HG03469 (cell line): Measurements from ENCODE around the gene PTPRN2.

ENCODE experiments used
- ATAC-seq: cut with Tn5 transposase; IDR thresholded peaks from one replicate; pipeline ENCODE4 v1.9.1; 2021; ENCODE audit warnings: mild to moderate bottlenecking, moderate library complexity, moderate number of reproducible peaks; ENCODE audit not compliant: unreplicated experiment

Gene PTPRN2

DNA sequence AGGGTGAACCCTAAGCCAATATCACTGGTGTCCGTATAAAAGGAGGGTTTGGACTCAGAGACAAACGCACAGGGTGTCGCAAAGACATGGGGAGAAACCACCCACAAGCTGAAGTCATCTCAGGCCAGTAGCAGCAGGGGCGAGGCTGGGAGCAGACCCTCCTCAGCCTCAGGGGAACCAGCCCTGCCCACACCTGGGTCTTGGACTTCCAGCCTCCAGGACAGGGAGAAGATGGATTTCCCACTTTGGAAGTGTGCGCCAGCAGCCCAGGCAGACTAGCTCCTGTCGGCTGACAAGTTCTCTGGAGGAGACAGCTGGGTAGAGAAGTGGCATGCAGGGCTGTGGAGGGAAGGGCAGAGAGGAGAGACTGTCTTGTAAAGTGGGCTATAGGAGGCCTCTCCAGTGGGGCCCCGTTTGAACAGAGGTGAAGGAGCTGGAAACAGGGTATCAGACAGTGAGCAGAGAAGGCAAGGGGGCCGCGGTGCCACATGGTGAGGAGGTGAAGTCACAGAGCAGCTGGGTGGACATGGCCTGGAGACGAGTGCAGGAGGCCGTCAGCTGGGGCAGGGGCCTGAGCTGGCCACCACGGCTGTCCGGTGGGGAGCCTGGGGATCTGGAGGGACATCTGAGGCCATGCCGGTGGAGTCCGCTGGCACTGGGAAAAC lies 475.6 kb downstream of the PTPRN2 start:
- ATAC-seq = no peak

DNA sequence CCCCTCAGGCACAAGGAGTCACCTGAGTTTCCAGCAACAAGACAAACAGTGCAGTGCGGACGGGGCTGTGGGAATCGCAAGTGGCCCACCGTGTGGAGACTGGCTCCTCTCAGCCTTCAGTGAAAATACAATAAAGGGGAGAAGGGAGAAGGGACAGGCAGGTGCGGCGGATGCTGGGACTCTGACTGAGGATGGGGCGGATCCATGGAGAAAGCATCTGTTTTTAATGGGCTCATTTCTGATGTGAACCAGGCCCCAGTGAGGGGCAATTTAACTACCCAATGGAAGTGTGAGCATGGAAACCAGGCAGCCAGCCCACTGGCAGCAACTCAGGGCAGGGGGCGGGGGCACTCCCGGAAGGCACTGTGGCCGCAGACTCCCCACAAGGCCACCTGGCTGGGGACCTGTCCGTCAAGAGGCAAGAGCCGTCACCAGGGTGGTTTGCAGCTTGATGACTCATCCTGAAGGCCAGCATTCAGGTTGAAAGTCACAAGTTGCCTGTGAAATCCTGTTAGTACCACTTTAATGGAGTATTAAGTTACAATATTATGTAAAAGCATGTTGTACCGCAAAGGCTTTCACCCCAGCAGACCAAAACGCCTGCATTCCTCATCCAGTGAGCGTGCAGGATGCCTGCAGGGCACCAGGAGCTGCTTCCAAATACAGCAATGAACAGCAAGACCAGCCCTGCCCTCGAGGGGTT lies 476.4 kb downstream of the PTPRN2 start:
- ATAC-seq = no peak

DNA sequence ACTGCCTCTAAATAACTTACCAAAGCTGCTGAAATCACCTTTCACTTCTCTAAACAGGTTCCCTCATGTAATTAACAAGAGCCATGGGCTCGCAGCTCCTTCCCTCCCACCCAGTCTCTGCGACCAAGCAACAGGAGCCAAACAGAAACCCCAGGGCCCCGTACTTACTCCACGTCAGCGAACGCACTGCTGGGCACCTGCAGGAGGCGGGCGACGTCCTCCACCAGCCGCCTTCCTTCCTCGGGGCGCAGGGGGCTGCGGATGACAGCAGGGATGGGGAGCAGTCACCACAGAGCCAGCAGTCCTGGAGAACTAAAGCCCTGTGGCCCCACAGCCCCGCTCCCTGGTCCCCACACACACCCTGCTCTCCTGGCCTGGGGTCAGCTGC lies 477.0 kb downstream of the PTPRN2 start:
- ATAC-seq = no peak

- ATAC-seq = no peak
Observed at GRCh38 chr7:158110034-158110590, 477.5 kb downstream of the PTPRN2 start.

DNA sequence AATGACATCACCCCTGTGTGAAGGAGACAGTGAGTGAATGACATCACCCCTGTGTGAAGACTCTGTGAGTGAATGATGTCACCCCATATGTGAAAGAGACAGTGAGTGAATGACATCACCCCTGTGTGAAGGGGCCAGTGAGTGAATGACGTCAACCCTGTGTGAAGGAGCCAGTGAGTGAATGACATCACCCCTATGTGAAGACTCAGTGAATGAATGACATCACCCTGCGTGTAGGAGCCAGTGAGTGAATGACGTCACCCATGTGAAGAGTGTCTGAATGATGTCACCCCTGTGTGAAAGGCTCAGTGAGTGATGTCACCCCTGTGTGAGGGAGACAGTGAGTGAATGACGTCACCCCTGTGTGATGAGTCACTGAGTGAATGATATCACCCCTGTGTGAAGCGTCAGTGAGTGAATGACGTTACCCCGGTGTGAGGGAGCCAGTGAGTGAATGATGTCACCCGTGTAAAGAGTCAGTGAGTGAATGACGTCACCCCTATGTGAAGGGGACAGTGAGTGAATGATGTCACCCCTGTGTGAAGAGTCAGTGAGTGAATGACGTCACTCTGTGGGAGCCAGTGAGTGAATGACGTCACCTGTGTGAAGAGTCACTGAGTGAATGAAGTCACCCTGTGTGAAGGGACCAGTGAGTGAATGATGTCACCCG lies 478.1 kb downstream of the PTPRN2 start:
- ATAC-seq = no peak

GRCh38 chr7:158108646-158109293 lies 478.9 kb downstream of the PTPRN2 start:
- ATAC-seq = no peak

DNA sequence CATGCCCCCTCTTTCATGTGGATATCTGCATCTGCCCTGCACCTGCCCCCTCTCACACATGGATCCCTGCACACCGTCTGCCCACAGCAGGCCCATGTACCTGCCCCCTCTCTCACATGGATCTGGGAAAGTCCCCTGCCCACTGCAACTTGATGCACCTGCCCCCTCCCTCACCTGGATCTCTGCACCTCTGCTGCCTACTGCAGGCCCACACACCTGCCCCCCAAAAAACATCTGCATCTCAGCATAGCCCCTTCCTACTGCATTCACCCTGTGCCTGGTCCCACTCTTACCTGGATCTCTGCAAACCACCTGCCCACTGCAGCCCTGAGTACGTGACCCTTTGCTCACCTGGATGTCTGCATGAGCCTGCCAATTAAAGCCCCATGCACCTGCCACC lies 479.8 kb downstream of the PTPRN2 start:
- ATAC-seq = no peak

DNA sequence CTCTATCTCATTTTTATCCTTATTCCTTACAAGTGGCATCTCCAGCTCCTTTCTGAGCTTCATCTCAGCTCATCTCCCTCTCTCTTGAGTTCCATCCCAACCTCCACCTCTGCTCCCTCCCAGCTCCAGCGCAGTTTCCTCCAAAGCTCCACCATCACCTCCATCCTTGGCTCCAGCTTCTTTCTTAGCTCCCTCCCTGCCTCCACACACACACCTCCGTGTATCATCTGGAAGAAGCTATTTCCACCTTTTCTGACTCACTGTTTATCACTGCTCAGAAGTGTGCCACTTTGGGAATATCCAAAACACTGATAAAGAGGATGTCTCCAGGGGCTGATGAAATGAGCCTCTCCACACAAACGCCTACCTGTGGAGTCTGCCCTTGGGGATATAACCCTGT lies 481.4 kb downstream of the PTPRN2 start:
- no peak for ATAC-seq

- ATAC-seq = no peak
Observed at GRCh38 chr7:158103378-158103777, 484.2 kb downstream of the PTPRN2 start.

DNA sequence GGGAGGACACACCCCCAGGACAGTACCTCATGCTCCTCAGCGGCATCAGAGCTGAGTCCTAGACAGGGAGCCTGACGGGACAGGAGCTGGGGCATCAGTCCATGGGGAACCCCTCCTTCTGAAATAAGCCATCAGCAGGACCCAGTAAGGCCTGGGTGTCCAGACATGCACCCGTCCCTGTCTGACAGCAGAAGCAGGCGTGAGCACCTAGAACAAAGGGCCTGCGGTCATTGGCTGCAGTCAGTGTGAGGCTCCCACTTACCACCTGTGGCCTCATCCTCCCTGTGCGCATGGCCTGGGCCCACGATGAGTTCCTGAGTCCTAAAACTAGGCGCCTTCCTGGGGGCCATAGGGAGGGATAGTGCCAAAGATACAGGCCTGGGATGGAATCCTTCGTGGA lies 484.7 kb downstream of the PTPRN2 start:
- ATAC-seq = no peak

DNA sequence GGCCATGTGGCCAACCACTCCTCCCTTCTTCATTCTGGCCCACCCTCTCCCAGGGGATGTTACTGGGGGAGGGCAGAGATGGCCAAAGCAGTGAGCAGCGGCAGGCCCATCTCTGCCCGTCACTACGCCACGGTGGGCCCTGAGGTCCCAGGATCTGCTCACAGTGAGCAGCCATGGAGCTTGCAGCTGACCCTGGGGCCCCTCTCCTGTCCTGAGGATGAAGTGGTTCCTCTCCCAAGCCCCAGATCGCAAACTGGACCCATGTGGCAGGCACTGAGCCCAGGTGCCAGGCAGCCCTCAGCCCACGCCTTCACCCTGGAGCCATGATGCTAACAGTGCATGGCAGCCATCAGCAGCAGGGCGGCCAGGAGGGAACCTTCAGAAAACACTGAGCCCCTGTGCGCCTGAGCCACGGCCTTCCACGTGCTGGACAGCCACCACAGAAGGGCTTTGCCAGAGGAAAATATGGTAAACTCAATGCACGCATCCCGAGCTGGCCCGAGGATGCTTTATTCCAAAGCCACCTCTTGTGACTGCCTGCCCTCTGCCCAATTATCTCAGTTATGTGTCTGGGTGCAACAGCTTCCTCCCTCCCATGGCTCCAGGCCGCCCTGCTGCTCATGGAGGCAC lies 485.7 kb downstream of the PTPRN2 start:
- no peak for ATAC-seq

DNA sequence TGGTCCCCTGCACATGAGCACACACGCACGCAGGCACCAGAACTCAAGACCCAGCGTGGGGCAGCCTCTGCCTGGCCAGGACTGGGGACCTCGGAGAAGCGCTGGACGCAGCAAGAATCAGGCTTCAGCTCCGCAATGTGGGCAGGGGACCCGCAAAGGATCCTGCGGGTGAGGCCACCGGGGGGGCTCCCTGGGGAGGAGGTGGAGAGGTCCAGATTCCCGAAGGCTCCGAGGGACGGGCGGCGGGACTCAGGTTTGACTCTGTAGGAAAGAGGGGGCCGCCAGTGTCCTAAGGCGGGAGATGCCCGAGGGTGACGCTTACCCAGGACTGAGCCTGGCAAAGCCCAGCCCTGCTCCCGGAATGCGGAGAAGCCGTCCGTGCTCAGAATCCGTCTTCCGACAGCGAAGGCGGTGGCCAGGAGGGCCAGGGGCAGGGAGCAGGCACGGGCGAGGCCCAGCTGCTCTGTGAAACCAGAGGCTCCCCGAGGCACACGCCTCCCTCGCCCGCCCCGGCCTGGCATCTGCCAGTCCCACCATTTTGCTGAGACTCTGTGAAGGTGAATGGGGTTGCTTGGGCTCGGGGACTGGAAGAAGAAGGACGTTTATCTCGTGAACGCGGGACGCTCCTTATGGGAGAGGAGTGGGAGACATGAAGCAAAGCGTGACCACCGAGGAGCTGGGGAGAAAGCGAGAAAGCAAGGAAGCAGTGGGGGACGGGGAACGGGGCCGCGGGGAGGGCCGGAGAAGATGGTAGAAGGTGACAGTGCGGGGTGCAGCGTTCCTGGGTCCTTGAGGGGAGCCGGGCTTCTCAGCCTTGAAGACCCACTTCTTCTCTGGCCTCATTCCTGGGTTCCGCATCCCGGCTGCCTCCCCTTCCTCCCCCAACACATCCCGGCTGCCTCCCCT lies 489.2 kb downstream of the PTPRN2 start:
- no peak for ATAC-seq

GRCh38 chr7:158097453-158098124 lies 490.0 kb downstream of the PTPRN2 start:
- no peak for ATAC-seq

DNA sequence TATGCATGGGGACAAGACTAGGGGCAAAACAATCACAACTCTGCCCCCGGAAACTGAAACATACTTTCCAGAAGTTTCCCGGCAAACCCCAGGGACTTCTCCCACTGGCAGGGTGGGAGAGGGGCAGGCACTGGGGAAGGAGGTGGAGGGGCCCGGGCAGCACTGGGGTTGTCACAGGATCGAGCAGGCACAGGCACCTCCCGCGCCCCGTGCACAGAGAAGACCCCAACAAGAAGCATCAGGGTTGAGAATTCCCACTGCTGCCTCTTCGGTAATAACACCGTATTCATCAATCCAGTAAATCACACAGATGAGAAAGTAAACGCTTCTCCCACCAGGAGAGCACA lies 490.5 kb downstream of the PTPRN2 start:
- ATAC-seq = no peak

DNA sequence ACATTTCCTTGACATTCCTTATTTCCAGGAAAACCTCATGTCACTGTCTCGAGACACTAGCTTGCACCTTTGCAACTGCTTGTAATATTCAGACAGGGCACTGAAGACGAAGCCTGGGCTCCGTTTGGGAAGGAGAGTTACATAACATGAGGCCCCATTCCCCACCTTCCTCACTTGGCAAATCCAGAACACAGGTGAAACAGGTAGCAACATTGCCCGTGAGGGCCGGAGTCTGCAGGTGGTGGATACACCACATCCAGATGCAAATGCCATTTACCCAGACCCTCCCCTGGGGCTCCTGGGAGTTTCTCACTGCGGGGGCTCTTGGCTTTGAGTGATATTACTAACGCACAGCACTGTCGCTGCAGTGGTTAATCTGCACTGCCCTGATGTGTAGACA lies 491.0 kb downstream of the PTPRN2 start:
- no peak for ATAC-seq

- no peak for ATAC-seq
Observed at GRCh38 chr7:158094671-158095226, 492.9 kb downstream of the PTPRN2 start.

DNA sequence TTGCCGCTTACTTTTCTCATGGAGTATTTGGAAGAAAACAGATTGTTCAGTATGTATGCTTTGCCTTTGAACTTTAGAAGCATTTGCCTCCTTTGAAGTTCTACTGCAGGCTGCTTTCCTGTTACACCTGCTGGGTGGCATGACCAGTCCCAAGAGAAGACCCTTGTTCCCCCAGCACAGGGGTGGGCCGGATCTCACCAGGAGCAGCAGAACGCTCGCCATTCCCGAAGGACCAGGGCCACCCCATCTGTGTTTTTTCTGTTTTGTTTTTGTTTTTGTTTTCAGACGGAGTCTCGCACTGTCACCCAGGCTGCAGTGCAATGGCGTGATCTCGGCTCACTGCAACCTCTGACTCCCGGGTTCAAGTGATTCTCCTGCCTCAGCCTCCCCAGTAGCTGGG lies 493.6 kb downstream of the PTPRN2 start:
- no peak for ATAC-seq

DNA sequence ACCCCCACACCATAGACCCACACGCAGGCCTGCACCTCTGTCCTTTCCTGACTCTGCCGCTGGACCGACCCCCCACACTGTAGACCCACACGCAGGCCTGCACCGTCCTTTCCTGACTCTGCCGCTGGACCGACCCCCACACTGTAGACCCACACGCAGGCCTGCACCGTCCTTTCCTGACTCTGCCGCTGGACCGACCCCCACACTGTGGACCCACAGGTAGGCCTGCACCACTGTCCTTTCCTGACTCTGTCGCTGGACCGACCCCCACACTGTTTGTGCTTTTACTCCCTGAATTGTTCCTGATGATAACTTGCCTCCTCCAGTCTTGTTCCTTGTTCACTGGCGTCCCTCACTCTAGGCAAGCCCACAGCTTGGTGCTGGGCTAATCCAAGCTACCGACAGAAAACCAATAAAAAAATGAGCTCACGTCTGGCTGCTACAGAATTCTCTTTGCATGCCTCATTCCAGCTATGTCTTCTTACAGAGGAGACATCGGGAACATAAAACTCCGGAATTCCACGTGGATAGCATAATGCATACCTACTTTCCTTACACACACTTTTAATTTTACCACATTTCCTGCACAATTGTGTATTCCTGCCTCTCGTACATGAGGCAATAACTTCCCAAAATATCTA lies 494.3 kb downstream of the PTPRN2 start:
- ATAC-seq = no peak

- no peak for ATAC-seq
Observed at GRCh38 chr7:158087196-158087595, 500.4 kb downstream of the PTPRN2 start.
